HepG2 (cell line): ENCODE data around the gene RALY. TPM values are rescaled to one million over a fixed set of nuclear protein-coding genes. Genes with fewer than 3 reads are reported as not detected.

Experiments used
- ATAC-seq: fragments of 200-7000 bp; cut with Tn5 transposase; 3 replicates; pipeline ENCODE4 v1.9.1; 2020; ENCODE audit warnings: mild to moderate bottlenecking, moderate library complexity
- BruUV-seq: library from RNA; stranded (reverse); fragments of 400-500 nt; replicated peaks from 2 replicates; lab custom pipeline; 2021; lab: Mats Ljungman, UMichigan
- CTCF ChIA-PET: fragments of 300-600 bp; formaldehyde crosslinking; extraction: SDS; loops from one replicate; lab custom pipeline; 2021; ENCODE audit warnings: low total read pairs, inconsistent platforms, low intra/inter-chr PET ratio; lab: Yijun Ruan, JAX
- POLR2A ChIA-PET: fragments of 350-600 bp; sonication (Branson Sonifier 250); formaldehyde crosslinking; loops from one replicate; lab custom pipeline; 2020; ENCODE audit warnings: antibody characterized with exemption, inconsistent platforms; lab: Yijun Ruan, JAX
- DNase-seq: peaks from one replicate; pipeline ENCODE4 v3.0.0-alpha.2; 2015; ENCODE audit warnings: low spot score
- FAIRE-seq: peaks from 3 replicates; lab custom pipeline; 2011; peaks lifted over from hg19 to GRCh38; lab: Jason Lieb, UNC
- H2AFZ ChIP-seq: one replicate; pipeline ENCODE4 v1.6.1; 2011; ENCODE audit warnings: low read length, inconsistent platforms
- H3K27ac ChIP-seq: fragments of 300-600 bp; 3 replicates; pipeline ENCODE4 v1.8.0; 2011; ENCODE audit warnings: mixed run types, mild to moderate bottlenecking, mixed read lengths, low read length, inconsistent platforms; ENCODE audit not compliant: insufficient read depth; ENCODE audit errors: extremely low read length
- H3K27me3 ChIP-seq, 2 experiments: fragments of 200-600 bp in 1 of 2; 2 replicates in 1 of 2; 3 replicates in 1 of 2; pipeline versions ENCODE4 v1.6.0 to v1.8.0; 2011; ENCODE audit warnings: low read length in 2 of 2, mild to moderate bottlenecking in 2 of 2, moderate library complexity in 2 of 2, inconsistent platforms in 1 of 2; ENCODE audit not compliant: insufficient read depth in 2 of 2, control insufficient read depth in 1 of 2
- H3K36me3 ChIP-seq, 2 experiments: fragments of 200-600 bp in 1 of 2; replicated peaks in 1 of 2; 2 replicates in 1 of 2; 3 replicates in 1 of 2; pipeline versions ENCODE4 v1.5.1 to v1.8.0; 2011; ENCODE audit warnings: low read length in 2 of 2, inconsistent platforms in 1 of 2; ENCODE audit not compliant: insufficient read depth in 2 of 2, control insufficient read depth in 1 of 2
- H3K4me1 ChIP-seq: 2 replicates; pipeline ENCODE4 v1.5.1; 2012; ENCODE audit warnings: low read length, inconsistent platforms; ENCODE audit not compliant: insufficient read depth
- H3K4me2 ChIP-seq: 2 replicates; pipeline ENCODE4 v1.6.0; 2011; ENCODE audit warnings: low read depth, low read length, inconsistent platforms
- H3K4me3 ChIP-seq, 3 experiments: fragments of 200-600 bp in 1 of 3; sonication (generic), shearing (Covaris generic) in 1 of 3; replicated peaks in 1 of 3; 2 replicates each; pipeline ENCODE4 v1.5.1; 2011 to 2016; ENCODE audit warnings: low read length in 3 of 3, inconsistent platforms in 2 of 3, low read depth in 2 of 3, mild to moderate bottlenecking in 2 of 3, control low read depth in 1 of 3, mixed read lengths in 1 of 3; ENCODE audit not compliant: insufficient read depth in 1 of 3
- H3K79me2 ChIP-seq: one replicate; pipeline ENCODE4 v1.6.1; 2011; ENCODE audit warnings: low read length, inconsistent platforms; ENCODE audit not compliant: insufficient read depth
- H3K9ac ChIP-seq: 2 replicates; pipeline ENCODE4 v1.6.0; 2011; ENCODE audit warnings: mild to moderate bottlenecking, low read depth, low read length, inconsistent platforms; ENCODE audit not compliant: insufficient read depth
- H3K9me3 ChIP-seq: 2 replicates; pipeline ENCODE4 v1.5.1; 2012; ENCODE audit warnings: mild to moderate bottlenecking, low read length
- H4K20me1 ChIP-seq: 2 replicates; pipeline ENCODE4 v1.6.0; 2011; ENCODE audit warnings: inconsistent platforms, mild to moderate bottlenecking, low read length, moderate library complexity; ENCODE audit not compliant: insufficient read depth
- ESRRA ChIP-seq: sonication (generic); formaldehyde crosslinking; IDR thresholded peaks from 2 replicates; pipeline ENCODE4 v1.5.1; 2020; ENCODE audit warnings: mild to moderate bottlenecking, low read depth, missing genetic modification reagents
- ETV5 ChIP-seq: IDR thresholded peaks from 2 replicates; pipeline ENCODE4 v1.6.1; 2018; ENCODE audit warnings: missing biosample characterization, missing genetic modification reagents, inconsistent platforms, borderline replicate concordance
- GZF1 ChIP-seq: sonication (generic); formaldehyde crosslinking; IDR thresholded peaks from 2 replicates; pipeline ENCODE4 v1.5.1; 2020; ENCODE audit warnings: mild to moderate bottlenecking, missing genetic modification reagents
- KLF13 ChIP-seq: sonication (generic); formaldehyde crosslinking; IDR thresholded peaks from 2 replicates; pipeline ENCODE4 v1.4.0; 2020; ENCODE audit warnings: mild to moderate bottlenecking, missing genetic modification reagents
- NCOA1 ChIP-seq: sonication (generic); formaldehyde crosslinking; IDR thresholded peaks from 2 replicates; pipeline ENCODE4 v1.9.0; 2021; ENCODE audit warnings: missing genetic modification reagents
- NR2F1 ChIP-seq, 2 experiments: fragments of 450-650 bp in 1 of 2; formaldehyde crosslinking in 1 of 2; IDR thresholded peaks; 2 replicates each; pipeline versions ENCODE4 v1.5.0 to v1.6.1; 2016 to 2020; ENCODE audit warnings: mild to moderate bottlenecking in 1 of 2, missing compliant biosample characterization in 1 of 2, missing genetic modification reagents in 1 of 2, moderate library complexity in 1 of 2
- PITX1 ChIP-seq: sonication (generic); formaldehyde crosslinking; IDR thresholded peaks from 2 replicates; pipeline ENCODE4 v1.5.1; 2020; ENCODE audit warnings: mild to moderate bottlenecking, missing genetic modification reagents
- SIX1 ChIP-seq: sonication (generic); formaldehyde crosslinking; IDR thresholded peaks from 2 replicates; pipeline ENCODE4 v1.4.0; 2020; ENCODE audit warnings: missing genetic modification reagents, borderline replicate concordance
- TRIM24 ChIP-seq: sonication (generic); formaldehyde crosslinking; IDR thresholded peaks from 2 replicates; pipeline ENCODE4 v1.8.0; 2022; ENCODE audit warnings: mild to moderate bottlenecking, missing genetic modification reagents
- ZNF256 ChIP-seq: sonication (generic); formaldehyde crosslinking; conservative IDR thresholded peaks from 2 replicates; pipeline ENCODE4 v1.4.0; 2020; ENCODE audit warnings: missing genetic modification reagents
- WGBS: methylation state at CpG from one replicate; pipeline ENCODE4 v1.1.6; 2017; ENCODE audit warnings: low lambda C conversion rate; 5-methylcytosine and 5-hydroxymethylcytosine counted together
- in situ Hi-C: cut with HindIII; loops from 2 replicates; pipeline ENCODE4 v1.10.0; 2017; ENCODE audit warnings: low pct_unique_long_range_greater_than_20kb; ENCODE audit not compliant: extremely low pct_ligation_motif_present
- intact Hi-C: fragments of 100-400 bp; cut with micrococcal nuclease; formaldehyde crosslinking; loops from one replicate; pipeline ENCODE4 v1.10.0; 2022; ENCODE audit not compliant: unreplicated experiment
- polyA plus RNA-seq, 8 experiments: library from polyadenylated mRNA; depleted of rRNA in 3 of 8; stranded (reverse) in 7 of 8; unstranded in 1 of 8; fragments of >200 nt; fragmentation: Illumina TruSeq in 4 of 8; extraction: Trizol in 4 of 8; gene quantifications; 2 replicates each; pipeline versions ENCODE4 v1.2.1 to v1.2.3, GENCODE V29; 2011 to 2016; ENCODE audit warnings: low read depth in 4 of 8, missing spikeins in 1 of 8, mixed read lengths in 1 of 8; ENCODE audit not compliant: insufficient read depth in 1 of 8
- total RNA-seq, 5 experiments: library from RNA; depleted of rRNA; stranded (reverse); fragments of >200 nt; fragmentation: Illumina TruSeq; extraction: Trizol; gene quantifications; 2 replicates each; pipeline ENCODE4 v1.2.3, GENCODE V29; 2016; ENCODE audit warnings: low read depth in 1 of 5
- TF ChIP-seq, protein P1 (sequence below): sonication (generic); formaldehyde crosslinking; IDR thresholded peaks from 2 replicates; pipeline ENCODE4 v1.5.0; 2020; ENCODE audit warnings: missing genetic modification reagents

The RALY gene
- total and polyA plus RNA-seq, 2 of the 13 experiments (the other 11 are each of a cell fraction or from before 2014, with no cell fraction given), result 178 to 186 TPM

GRCh38 chr20:34112600-34113101 lies 118.9 kb downstream of the RALY start (continued):
- TF ChIP-seq SIX1 (CRISPR knock-in tag) (no peak), PITX1 (CRISPR knock-in tag) (no peak), KLF13 (CRISPR knock-in tag) (no peak), NR2F1 (CRISPR knock-in tag; IDR thresholded peaks at IDR 0.05) (peak in 1 of 2 experiments; percentile 47; a peak in 1 of 4 replicates), ZNF256 (peak; percentile 70; the same call in 1 of the 2 replicates), ETV5 (no peak)

DNA sequence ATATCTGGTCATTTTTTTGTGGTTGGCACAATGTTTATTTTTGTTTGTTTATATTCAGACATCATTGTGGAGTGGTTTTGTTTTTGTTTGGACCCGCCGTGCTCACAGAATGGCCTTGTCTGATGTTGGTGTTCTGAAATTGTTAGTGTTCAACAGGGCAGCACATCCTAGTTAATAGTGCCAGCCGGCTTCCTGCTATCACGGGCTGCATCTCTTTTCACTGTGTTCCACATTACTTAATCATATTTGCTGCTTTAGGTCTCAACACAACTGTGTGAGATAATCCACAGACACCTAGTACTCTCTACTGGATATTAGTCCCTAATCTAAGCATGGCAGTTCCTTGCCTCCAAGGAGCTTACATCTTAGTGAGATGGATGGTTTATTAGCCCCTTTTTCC lies 121.1 kb downstream of the RALY start:
- no peak overlapping the region for H3K27ac ChIP-seq
- TF ChIP-seq, protein P1, sequence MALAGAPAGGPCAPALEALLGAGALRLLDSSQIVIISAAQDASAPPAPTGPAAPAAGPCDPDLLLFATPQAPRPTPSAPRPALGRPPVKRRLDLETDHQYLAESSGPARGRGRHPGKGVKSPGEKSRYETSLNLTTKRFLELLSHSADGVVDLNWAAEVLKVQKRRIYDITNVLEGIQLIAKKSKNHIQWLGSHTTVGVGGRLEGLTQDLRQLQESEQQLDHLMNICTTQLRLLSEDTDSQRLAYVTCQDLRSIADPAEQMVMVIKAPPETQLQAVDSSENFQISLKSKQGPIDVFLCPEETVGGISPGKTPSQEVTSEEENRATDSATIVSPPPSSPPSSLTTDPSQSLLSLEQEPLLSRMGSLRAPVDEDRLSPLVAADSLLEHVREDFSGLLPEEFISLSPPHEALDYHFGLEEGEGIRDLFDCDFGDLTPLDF (CRISPR knock-in tag), result no peak
- TF ChIP-seq GZF1 (CRISPR knock-in tag) (no peak), ESRRA (CRISPR knock-in tag) (no peak), NCOA1 (CRISPR knock-in tag) (no peak), TRIM24 (no peak)
- ATAC-seq (no peak), FAIRE-seq (no peak), DNase-seq (no peak)
- H3K4me3 ChIP-seq, result no peak overlapping the region
- in situ Hi-C loops (no loop called here), intact Hi-C loops (loop anchor here (5.0 kb wide), 1 partner anchor 303 kb away; the partner anchor contains the start of gene CHMP4B)
- no peak overlapping the region for H3K9ac ChIP-seq
- H2AFZ ChIP-seq, result no peak overlapping the region
- peaks cover 42% of the 10 kb centered on the region for H3K4me1 ChIP-seq
- peaks cover 22% of the 10 kb centered on the region for H3K79me2 ChIP-seq
- H3K4me2 ChIP-seq, result no peak overlapping the region
- peaks cover 18% of the 10 kb centered on the region for H4K20me1 ChIP-seq
- H3K36me3 ChIP-seq, result no peaks in the 10 kb centered on the region; a peak in 1 of 5 replicates
- no peaks in the 10 kb centered on the region for H3K9me3 ChIP-seq
- POLR2A ChIA-PET, result no interaction called here
- BruUV-seq, result no TSS peak
- CTCF ChIA-PET, result no interaction called here
- WGBS, result 54% methylated on average over 4 of the region's 4 CpGs
- H3K27me3 ChIP-seq, result peaks cover 0 to 11% of the 10 kb centered on the region in 2 experiments; a peak in 2 of 5 replicates
